HUES64 (cell line): ENCODE results near the gene MT1M.
"Not testable (repeated sequence)": the region's sequence is repeated elsewhere in the genome, so short reads cannot be mapped to it uniquely, and the experiment has no call there.

ENCODE experiments used
- H3K27ac ChIP-seq: 2 replicates; pipeline ENCODE4 v1.7.0; 2013; ENCODE audit warnings: low read depth, low read length, inconsistent platforms
- H3K27me3 ChIP-seq: 2 replicates; pipeline ENCODE4 v1.6.1; 2013; ENCODE audit warnings: mild to moderate bottlenecking, low read length; ENCODE audit not compliant: insufficient read depth
- H3K36me3 ChIP-seq: 2 replicates; pipeline ENCODE4 v1.6.1; 2013; ENCODE audit warnings: mild to moderate bottlenecking, low read length; ENCODE audit not compliant: insufficient read depth
- H3K4me1 ChIP-seq: 2 replicates; pipeline ENCODE4 v1.6.1; 2013; ENCODE audit warnings: mild to moderate bottlenecking, low read length, moderate library complexity; ENCODE audit not compliant: insufficient read depth
- H3K4me3 ChIP-seq: 2 replicates; pipeline ENCODE4 v1.5.1; 2013; ENCODE audit warnings: mild to moderate bottlenecking, low read length, moderate library complexity
- H3K9ac ChIP-seq: 2 replicates; pipeline ENCODE4 v1.6.1; 2013; ENCODE audit warnings: mild to moderate bottlenecking, low read depth, low read length
- H3K9me3 ChIP-seq: 2 replicates; pipeline ENCODE4 v1.6.1; 2013; ENCODE audit warnings: low read depth, low read length; ENCODE audit not compliant: insufficient read depth
- WGBS: fragments of 150-250, 120-280 bp; methylation state at CpG from one replicate; pipeline ENCODE4 v1.1.7; 2013; ENCODE audit warnings: missing lambda C conversion rate; 5-methylcytosine and 5-hydroxymethylcytosine counted together

Gene MT1M

GRCh38 chr16:56620339-56620897 lies 12.0 kb upstream of the MT1M start:
- Histone ChIP-seq H3K27ac (no peak overlapping the region), H3K9me3 (no peaks in the 10 kb centered on the region), H3K4me3 (no peak overlapping the region), H3K9ac (no peak overlapping the region), H3K4me1 (peaks cover 27% of the 10 kb centered on the region), H3K27me3 (peaks cover 98% of the 10 kb centered on the region), H3K36me3 (no peaks in the 10 kb centered on the region)
- WGBS: 76% methylated on average over 8 of the region's 8 CpGs

DNA sequence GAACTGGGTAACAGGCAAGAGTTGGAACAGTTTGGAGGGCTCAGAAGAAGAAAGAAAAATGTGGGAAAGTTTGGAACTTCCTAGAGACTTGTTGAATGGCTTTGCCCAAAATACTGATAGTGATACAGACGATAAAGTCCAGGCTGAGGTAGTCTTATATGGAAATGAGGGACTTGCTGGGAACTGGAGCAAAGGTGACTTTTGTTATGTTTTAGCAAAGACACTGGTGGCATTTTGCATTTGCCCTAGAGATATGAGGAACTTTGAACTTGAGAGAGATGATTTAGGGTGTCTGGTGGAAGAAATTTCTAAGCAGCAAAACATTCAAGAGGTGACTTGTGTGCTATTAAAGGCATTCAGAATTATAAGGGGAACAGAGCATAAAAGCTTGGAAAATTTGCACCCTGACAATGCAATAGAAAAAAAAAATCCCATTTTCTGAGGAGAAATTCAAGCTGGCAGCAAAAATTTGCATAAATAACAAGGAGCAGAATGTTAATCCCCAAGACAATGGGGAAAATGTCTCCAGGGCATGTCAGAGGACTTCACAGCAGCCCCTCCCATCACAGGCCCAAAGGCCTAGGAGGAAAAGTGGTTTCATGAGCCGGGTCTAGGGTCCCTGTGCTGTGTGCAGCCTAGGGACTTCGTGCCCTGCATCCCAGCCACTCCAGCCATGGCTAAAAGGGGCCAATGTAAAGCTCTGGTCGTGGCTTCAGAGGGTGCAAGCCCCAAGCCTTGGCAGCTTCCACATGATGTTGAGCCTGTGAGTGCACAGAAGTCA lies 10.6 kb upstream of the MT1M start:
- Histone ChIP-seq H3K27me3 (peaks cover 98% of the 10 kb centered on the region), H3K4me1 (peaks cover 37% of the 10 kb centered on the region)
- H3K4me3 ChIP-seq, H3K27ac ChIP-seq, H3K9ac ChIP-seq, H3K9me3 ChIP-seq, H3K36me3 ChIP-seq: not testable (repeated sequence)
- 28% methylated on average over 4 of the region's 4 CpGs for WGBS

DNA sequence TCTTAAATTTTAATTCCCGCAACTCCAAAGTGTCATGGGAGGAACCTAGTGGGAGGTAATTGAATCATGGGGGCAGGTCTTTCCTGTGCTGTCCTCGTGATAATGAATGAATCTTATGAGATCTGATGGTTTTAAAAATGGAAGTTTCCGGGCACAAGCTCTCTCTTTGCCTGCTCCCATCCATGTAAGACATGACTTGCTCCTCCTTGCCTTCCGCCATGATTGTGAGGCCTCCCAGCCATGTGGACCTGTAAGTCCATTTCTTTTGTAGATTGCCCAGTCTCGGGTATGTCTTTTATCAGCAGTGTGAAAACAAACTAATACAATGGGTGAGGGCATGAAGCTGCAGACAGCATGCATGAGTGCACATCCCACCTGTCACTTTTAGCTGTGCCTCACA lies 9.3 kb upstream of the MT1M start:
- H3K36me3 ChIP-seq, H3K9ac ChIP-seq, H3K27ac ChIP-seq, H3K4me3 ChIP-seq, H3K9me3 ChIP-seq: not testable (repeated sequence)
- H3K27me3 ChIP-seq: peaks cover 97% of the 10 kb centered on the region
- H3K4me1 ChIP-seq: peaks cover 33% of the 10 kb centered on the region
- 88% methylated on average over 5 of the region's 5 CpGs for WGBS

GRCh38 chr16:56623637-56624036 lies 8.8 kb upstream of the MT1M start:
- H3K9me3 ChIP-seq: no peaks in the 10 kb centered on the region
- 93% methylated on average over 2 of the region's 2 CpGs for WGBS
- H3K4me3 ChIP-seq: no peak overlapping the region
- no peaks in the 10 kb centered on the region for H3K36me3 ChIP-seq
- peaks cover 29% of the 10 kb centered on the region for H3K4me1 ChIP-seq
- peaks cover 97% of the 10 kb centered on the region for H3K27me3 ChIP-seq
- no peak overlapping the region for H3K27ac ChIP-seq
- H3K9ac ChIP-seq: no peak overlapping the region

DNA sequence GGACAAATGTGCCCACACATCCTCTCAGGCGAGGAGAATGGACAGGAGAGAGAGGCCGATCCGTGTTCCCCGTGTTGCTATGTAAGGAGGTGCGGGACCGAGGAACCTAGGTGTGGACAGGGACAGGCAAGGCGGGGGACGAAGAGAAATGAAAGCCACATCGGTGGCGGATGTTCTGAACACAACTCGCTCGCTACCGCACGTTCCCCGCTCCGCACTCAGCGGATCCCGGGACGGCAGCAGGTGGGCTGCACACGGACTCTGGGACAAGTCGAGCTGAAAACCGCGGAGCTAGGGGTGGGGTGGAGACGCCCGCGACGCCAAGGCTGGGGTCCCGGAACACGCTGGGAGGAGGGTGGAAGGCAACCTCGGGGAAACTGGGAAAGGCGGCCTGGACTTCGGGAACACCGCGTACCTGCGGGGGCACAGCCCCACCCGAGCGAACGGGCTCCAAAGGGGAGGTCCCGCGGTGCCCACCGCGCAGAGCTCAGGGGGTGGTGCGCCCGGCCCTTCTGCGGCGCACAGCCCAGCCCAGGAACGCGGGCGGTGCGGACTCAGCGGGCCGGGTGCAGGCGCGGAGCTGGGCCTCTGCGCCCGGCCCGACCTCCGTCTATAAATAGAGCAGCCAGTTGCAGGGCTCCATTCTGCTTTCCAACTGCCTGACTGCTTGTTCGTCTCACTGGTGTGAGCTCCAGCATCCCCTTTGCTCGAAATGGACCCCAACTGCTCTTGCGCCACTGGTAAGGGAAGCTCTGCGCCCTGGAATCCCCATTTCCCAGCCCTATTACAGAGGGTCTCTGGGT lies 7.1 kb upstream of the MT1M start, which contains the start of gene MT1E:
MT1E (plus strand) TSS at position 642 of the 803 bp plus-strand sequence; CDS start at position 713, 71 bp downstream.
- Histone ChIP-seq H3K9ac (no peak within 1 kb of the TSS), H3K27me3 (peaks cover 97% of the 10 kb centered on the region), H3K4me1 (peaks cover 27% of the 10 kb centered on the region), H3K36me3 (no peaks in the 10 kb centered on the region), H3K27ac (no peak within 1 kb of the TSS), H3K9me3 (no peaks in the 10 kb centered on the region), H3K4me3 (peak within 1 kb of the TSS; percentile 50)
- 4% methylated on average over 62 of the region's 62 CpGs for WGBS

- peaks cover 98% of the 10 kb centered on the region for H3K27me3 ChIP-seq
- no peaks in the 10 kb centered on the region for H3K36me3 ChIP-seq
- no peak overlapping the region for H3K9ac ChIP-seq
- no peak overlapping the region for H3K27ac ChIP-seq
- peak overlapping the region; percentile 50 for H3K4me3 ChIP-seq
- H3K4me1 ChIP-seq: peaks cover 25% of the 10 kb centered on the region
- no peaks in the 10 kb centered on the region for H3K9me3 ChIP-seq
- WGBS: 31% methylated on average over 16 of the region's 16 CpGs
Observed at GRCh38 chr16:56625943-56626654, 6.4 kb upstream of the MT1M start.

- Histone ChIP-seq H3K9ac (no peak overlapping the region), H3K27me3 (peaks cover 98% of the 10 kb centered on the region), H3K4me1 (peaks cover 20% of the 10 kb centered on the region), H3K9me3 (no peaks in the 10 kb centered on the region), H3K36me3 (no peaks in the 10 kb centered on the region), H3K4me3 (no peak overlapping the region), H3K27ac (no peak overlapping the region)
- 73% methylated on average over 7 of the region's 7 CpGs for WGBS
Observed at GRCh38 chr16:56626685-56627084, 5.8 kb upstream of the MT1M start.

DNA sequence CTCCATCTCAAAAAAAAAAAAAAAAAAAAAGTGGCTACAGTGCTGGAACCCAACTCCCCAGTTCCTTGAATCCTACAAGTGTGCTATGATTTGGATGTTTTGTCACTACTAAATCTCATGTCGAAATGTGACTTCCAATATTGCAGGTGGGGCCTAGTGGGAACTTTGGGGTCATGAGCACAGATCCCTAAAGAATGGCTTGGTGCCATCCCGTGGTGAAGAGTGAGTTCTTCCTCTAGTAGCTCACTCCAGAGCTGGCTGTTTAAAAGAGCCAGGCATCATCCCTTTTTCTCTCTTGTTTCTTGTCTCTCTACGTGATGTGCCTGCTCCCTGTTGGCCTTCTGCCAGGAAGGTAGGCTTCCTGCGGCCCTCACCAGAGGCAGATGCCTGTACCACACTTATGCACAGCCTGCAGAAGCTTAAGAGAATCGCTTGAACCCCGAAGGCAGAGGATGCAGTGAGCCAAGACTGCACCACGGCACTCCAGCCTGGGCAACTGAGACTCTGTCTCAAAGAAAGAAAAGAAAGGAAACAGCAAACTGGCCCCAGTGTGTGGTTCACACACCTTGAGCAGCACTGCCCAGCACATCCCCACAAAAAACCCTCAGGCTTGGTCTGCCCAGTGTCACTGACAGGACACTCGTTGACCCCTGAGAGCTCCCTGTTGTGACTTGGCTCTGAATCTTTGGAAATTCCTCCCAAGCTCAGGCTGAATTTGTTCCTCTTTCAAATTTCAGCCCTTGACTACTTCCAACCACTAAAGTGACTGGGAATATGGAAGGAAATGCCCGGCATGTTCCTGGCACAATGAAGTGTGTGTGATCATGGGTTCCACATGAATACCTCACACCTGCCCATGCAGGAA lies 3.7 kb upstream of the MT1M start:
- 77% methylated on average over 9 of the region's 9 CpGs for WGBS
- Histone ChIP-seq H3K27me3 (peaks cover 98% of the 10 kb centered on the region), H3K27ac (no peak overlapping the region), H3K36me3 (no peaks in the 10 kb centered on the region), H3K4me3 (no peak overlapping the region), H3K4me1 (peaks cover 13% of the 10 kb centered on the region; the same call in 1 of the 2 replicates), H3K9me3 (no peaks in the 10 kb centered on the region), H3K9ac (no peak overlapping the region)

DNA sequence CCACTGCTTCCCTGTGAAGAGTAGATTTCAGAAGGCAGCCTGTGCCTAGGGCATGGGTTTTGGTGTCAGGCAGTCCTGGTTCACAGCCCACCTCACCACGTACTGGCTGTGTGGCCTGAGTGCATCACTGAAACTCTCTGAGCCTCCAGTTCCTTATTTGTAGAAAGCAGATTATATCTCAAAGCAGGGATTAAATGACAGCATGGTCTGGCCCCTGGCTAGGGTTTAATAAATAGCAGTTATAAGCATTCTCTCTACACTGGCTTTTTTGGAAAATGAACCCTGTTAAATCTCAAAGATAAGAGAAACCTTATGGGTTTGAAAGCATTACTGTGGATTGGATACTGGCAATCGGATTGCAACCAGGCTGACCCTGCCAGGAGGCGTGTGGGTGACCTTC lies 2.9 kb upstream of the MT1M start:
- H3K4me3 ChIP-seq: no peak overlapping the region
- no peaks in the 10 kb centered on the region for H3K36me3 ChIP-seq
- peaks cover 13% of the 10 kb centered on the region; the same call in 1 of the 2 replicates for H3K4me1 ChIP-seq
- H3K27ac ChIP-seq: no peak overlapping the region
- H3K9me3 ChIP-seq: no peaks in the 10 kb centered on the region
- 90% methylated on average over 3 of the region's 3 CpGs for WGBS
- no peak overlapping the region for H3K9ac ChIP-seq
- peaks cover 99% of the 10 kb centered on the region for H3K27me3 ChIP-seq

DNA sequence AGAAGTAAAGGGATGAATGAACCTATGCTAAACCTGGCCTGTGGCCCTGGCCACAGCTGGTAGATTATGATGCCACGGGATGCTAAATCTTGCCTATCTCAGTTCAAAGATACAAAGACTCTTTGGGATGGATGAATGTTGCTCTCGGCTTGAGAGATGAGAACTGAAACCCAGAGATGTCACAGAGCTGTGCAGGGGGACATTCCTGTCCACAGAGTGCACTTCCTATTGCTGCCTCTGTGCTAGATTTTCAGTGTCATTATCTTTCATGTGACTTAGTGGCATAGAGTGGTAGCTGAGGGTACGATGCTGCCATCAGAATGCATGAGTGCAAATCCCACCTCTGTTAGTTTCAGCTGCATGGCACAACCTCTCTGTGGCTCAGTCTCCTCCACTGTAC lies 2.3 kb upstream of the MT1M start:
- Histone ChIP-seq H3K4me1 (peaks cover 13% of the 10 kb centered on the region; the same call in 1 of the 2 replicates), H3K27me3 (peaks cover 99% of the 10 kb centered on the region), H3K36me3 (no peaks in the 10 kb centered on the region), H3K4me3 (no peak overlapping the region), H3K27ac (no peak overlapping the region), H3K9me3 (no peaks in the 10 kb centered on the region), H3K9ac (no peak overlapping the region)
- WGBS: 75% methylated on average over 3 of the region's 3 CpGs
